IMR-90 (cell line): ENCODE measurements around the gene IRS2. TPM values are rescaled to one million over a fixed set of nuclear protein-coding genes. Genes with fewer than 3 reads are reported as not detected.

Source experiments
- ATAC-seq: fragments of 200-7000 bp; cut with Tn5 transposase; 2 replicates; pipeline ENCODE4 v1.9.1; 2020; ENCODE audit warnings: low read depth, mild to moderate bottlenecking, moderate library complexity
- BruUV-seq: library from RNA; stranded (reverse); fragments of 400-500 nt; replicated peaks from 2 replicates; lab custom pipeline; 2021; lab: Mats Ljungman, UMichigan
- CTCF ChIA-PET: fragments of 300-600 bp; formaldehyde crosslinking; extraction: SDS; loops from one replicate; lab custom pipeline; 2021; ENCODE audit warnings: antibody characterized with exemption; lab: Yijun Ruan, JAX
- POLR2A ChIA-PET: fragments of 300-600 bp; sonication (Branson Sonifier 250); formaldehyde crosslinking; loops from one replicate; lab custom pipeline; 2022; ENCODE audit warnings: antibody characterized with exemption; ENCODE audit not compliant: unreplicated experiment; lab: Charles Lee
- DNase-seq: peaks from one replicate; pipeline ENCODE4 v3.0.0; 2013
- H2AFZ ChIP-seq: replicated peaks from 2 replicates; pipeline ENCODE3; 2013; ENCODE audit warnings: low read length, mild to moderate bottlenecking; ENCODE audit not compliant: poor library complexity
- H2AK5ac ChIP-seq: 2 replicates; pipeline ENCODE4 v1.6.1; 2013; ENCODE audit warnings: low read depth, low read length, inconsistent platforms
- H2AK9ac ChIP-seq: replicated peaks from 2 replicates; pipeline ENCODE3; 2013; ENCODE audit warnings: mild to moderate bottlenecking, low read depth, low read length, moderate library complexity; ENCODE audit not compliant: poor library complexity
- H2BK120ac ChIP-seq: 2 replicates; pipeline ENCODE4 v1.6.1; 2013; ENCODE audit warnings: low read depth, low read length, inconsistent platforms
- H2BK15ac ChIP-seq: 3 replicates; pipeline ENCODE4 v1.6.1; 2013; ENCODE audit warnings: low read depth, low read length, inconsistent platforms
- H2BK20ac ChIP-seq: 2 replicates; pipeline ENCODE4 v1.6.1; 2013; ENCODE audit warnings: low read depth, mild to moderate bottlenecking, inconsistent platforms, low read length, moderate library complexity
- H2BK5ac ChIP-seq: 2 replicates; pipeline ENCODE4 v1.6.1; 2013; ENCODE audit warnings: mild to moderate bottlenecking, low read depth, low read length, inconsistent platforms; ENCODE audit not compliant: poor library complexity, severe bottlenecking
- H3K14ac ChIP-seq: replicated peaks from 2 replicates; pipeline ENCODE4 v1.6.1; 2013; ENCODE audit warnings: low read depth, low read length, inconsistent platforms
- H3K18ac ChIP-seq: 2 replicates; pipeline ENCODE4 v1.6.1; 2013; ENCODE audit warnings: low read depth, low read length, control low read depth
- H3K23ac ChIP-seq: 2 replicates; pipeline ENCODE4 v1.6.1; 2013; ENCODE audit warnings: low read depth, low read length, inconsistent platforms
- H3K27ac ChIP-seq: 2 replicates; pipeline ENCODE4 v1.5.1; 2013; ENCODE audit warnings: mild to moderate bottlenecking, control low read depth, low read length; ENCODE audit not compliant: insufficient read depth
- H3K27me3 ChIP-seq: 2 replicates; pipeline ENCODE4 v1.6.1; 2013; ENCODE audit warnings: low read length; ENCODE audit not compliant: control insufficient read depth, insufficient read depth
- H3K36me3 ChIP-seq: 2 replicates; pipeline ENCODE4 v1.6.1; 2013; ENCODE audit warnings: low read length, mixed read lengths; ENCODE audit not compliant: control insufficient read depth, insufficient read depth
- H3K4ac ChIP-seq: 2 replicates; pipeline ENCODE4 v1.6.1; 2013; ENCODE audit warnings: low read depth, low read length, inconsistent platforms
- H3K4me1 ChIP-seq: 2 replicates; pipeline ENCODE4 v1.6.1; 2013; ENCODE audit warnings: low read length, mixed read lengths; ENCODE audit not compliant: control insufficient read depth, insufficient read depth
- H3K4me2 ChIP-seq: 2 replicates; pipeline ENCODE4 v1.6.1; 2013; ENCODE audit warnings: low read depth, mild to moderate bottlenecking, control low read depth, low read length, moderate library complexity
- H3K4me3 ChIP-seq: 2 replicates; pipeline ENCODE4 v1.5.1; 2013; ENCODE audit warnings: low read depth, mild to moderate bottlenecking, control low read depth, low read length, moderate library complexity; ENCODE audit not compliant: insufficient read depth
- H3K56ac ChIP-seq: 2 replicates; pipeline ENCODE4 v1.6.1; 2013; ENCODE audit warnings: low read length, inconsistent platforms; ENCODE audit not compliant: insufficient read depth; ENCODE audit errors: extremely low read depth
- H3K79me1 ChIP-seq, 2 experiments: 2 replicates each; pipeline ENCODE4 v1.6.1; 2013; ENCODE audit warnings: low read length in 2 of 2, inconsistent platforms in 1 of 2, low read depth in 1 of 2
- H3K9ac ChIP-seq: 2 replicates; pipeline ENCODE4 v1.6.1; 2013; ENCODE audit warnings: low read depth, low read length, control low read depth
- H3K9me1 ChIP-seq: 2 replicates; pipeline ENCODE4 v1.6.1; 2013; ENCODE audit warnings: low read length, inconsistent platforms; ENCODE audit not compliant: insufficient read depth
- H3K9me3 ChIP-seq: 2 replicates; pipeline ENCODE4 v1.6.1; 2013; ENCODE audit warnings: low read length; ENCODE audit not compliant: control insufficient read depth, insufficient read depth
- H4K20me1 ChIP-seq: 2 replicates; pipeline ENCODE4 v1.6.1; 2013; ENCODE audit warnings: low read length, inconsistent platforms; ENCODE audit not compliant: insufficient read depth
- H4K5ac ChIP-seq: 2 replicates; pipeline ENCODE4 v1.6.1; 2013; ENCODE audit warnings: mild to moderate bottlenecking, low read depth, low read length, control low read depth
- H4K8ac ChIP-seq, 2 experiments: 2 replicates each; pipeline ENCODE4 v1.6.1; 2013; ENCODE audit warnings: low read depth in 2 of 2, low read length in 2 of 2, control low read depth in 1 of 2, inconsistent platforms in 1 of 2
- H4K91ac ChIP-seq: 2 replicates; pipeline ENCODE4 v1.6.1; 2013; ENCODE audit warnings: low read depth, low read length, inconsistent platforms; ENCODE audit not compliant: insufficient read depth
- BHLHE40 ChIP-seq: fragments of 150-350 bp; IDR thresholded peaks from 2 replicates; pipeline ENCODE4 v1.6.1; 2016; ENCODE audit warnings: mild to moderate bottlenecking, low read depth, low read length
- CEBPB ChIP-seq: IDR thresholded peaks from 2 replicates; pipeline ENCODE4 v1.6.1; 2012; ENCODE audit warnings: low read depth, low read length, improper control_type of control experiment
- CHD1 ChIP-seq: IDR thresholded peaks from 2 replicates; pipeline ENCODE4 v1.6.1; 2012; ENCODE audit warnings: low read depth, low read length, improper control_type of control experiment
- CTCF ChIP-seq: conservative IDR thresholded peaks from 2 replicates; pipeline ENCODE4 v1.5.1; 2012; ENCODE audit warnings: mild to moderate bottlenecking, low read depth, low read length, improper control_type of control experiment
- FOS ChIP-seq: fragments of 150-350 bp; IDR thresholded peaks from 2 replicates; pipeline ENCODE4 v1.6.1; 2016; ENCODE audit warnings: low read depth, low read length
- MAFK ChIP-seq: IDR thresholded peaks from 2 replicates; pipeline ENCODE4 v1.6.1; 2012; ENCODE audit warnings: low read depth, low read length, improper control_type of control experiment
- MAZ ChIP-seq: IDR thresholded peaks from 2 replicates; pipeline ENCODE4 v1.6.1; 2012; ENCODE audit warnings: low read depth, mild to moderate bottlenecking, low read length, improper control_type of control experiment, moderate library complexity, borderline replicate concordance
- MXI1 ChIP-seq: IDR thresholded peaks from 2 replicates; pipeline ENCODE4 v1.6.1; 2012; ENCODE audit warnings: low read depth, mild to moderate bottlenecking, low read length, moderate library complexity, borderline replicate concordance
- NFE2L2 ChIP-seq: fragments of 150-350 bp; IDR thresholded peaks from 2 replicates; pipeline ENCODE4 v1.6.1; 2016; ENCODE audit warnings: low read depth, mild to moderate bottlenecking, low read length
- POLR2A ChIP-seq: IDR thresholded peaks from 2 replicates; pipeline ENCODE4 v1.6.1; 2012; ENCODE audit warnings: mild to moderate bottlenecking, low read depth, low read length
- RAD21 ChIP-seq: IDR thresholded peaks from 2 replicates; pipeline ENCODE4 v1.6.1; 2012; ENCODE audit warnings: low read length, improper control_type of control experiment
- RCOR1 ChIP-seq: IDR thresholded peaks from 2 replicates; pipeline ENCODE4 v1.6.1; 2012; ENCODE audit warnings: mild to moderate bottlenecking, low read length, improper control_type of control experiment; ENCODE audit not compliant: insufficient replicate concordance
- RFX5 ChIP-seq: IDR thresholded peaks from 2 replicates; pipeline ENCODE4 v1.8.0; 2012; ENCODE audit warnings: low read depth, mild to moderate bottlenecking, low read length, moderate library complexity
- SMC3 ChIP-seq: fragments of 150-350 bp; IDR thresholded peaks from 2 replicates; pipeline ENCODE4 v1.6.1; 2016; ENCODE audit warnings: low read depth, mild to moderate bottlenecking, antibody characterized with exemption, low read length, moderate library complexity
- USF2 ChIP-seq: fragments of 150-350 bp; IDR thresholded peaks from 2 replicates; pipeline ENCODE4 v1.6.1; 2017; ENCODE audit warnings: mild to moderate bottlenecking, antibody characterized with exemption, low read length, low read depth
- WGBS, 2 experiments: methylation state at CpG; one replicate each; pipeline versions ENCODE4 v1.1.5 to v1.1.7; 2013; ENCODE audit warnings: missing lambda C conversion rate in 2 of 2; ENCODE audit not compliant: insufficient read length in 1 of 2; ENCODE audit errors: extremely low coverage in 2 of 2; 5-methylcytosine and 5-hydroxymethylcytosine counted together
- dilution Hi-C: fragments of 300-500 bp; cut with HindIII; formaldehyde crosslinking; loops from one replicate; pipeline ENCODE4 v1.14.3; 2018; ENCODE audit warnings: low sequenced_read_pairs; ENCODE audit not compliant: unreplicated experiment
- in situ Hi-C: fragments of 300-500 bp; cut with MboI; formaldehyde crosslinking; loops from 3 replicates; pipeline ENCODE4 v1.14.3; 2019; ENCODE audit warnings: low sequenced_read_pairs, inconsistent platforms, mixed read lengths
- intact Hi-C: fragments of 100-400 bp; cut with micrococcal nuclease; formaldehyde crosslinking; loops from 2 replicates; pipeline ENCODE4 v1.10.0; 2022
- polyA plus RNA-seq, 3 experiments: library from polyadenylated mRNA; depleted of rRNA; stranded (reverse); fragments of >200 nt; gene quantifications; 2 replicates each; pipeline ENCODE4 v1.2.3, GENCODE V29; 2012; ENCODE audit warnings: low replicate concordance in 1 of 3
- total RNA-seq: library from RNA; depleted of rRNA; stranded (reverse); fragments of >200 nt; gene quantifications from 2 replicates; pipeline ENCODE4 v1.2.3, GENCODE V29; 2012

IRS2 gene
- total and polyA plus RNA-seq, 2 of the 4 experiments (the other 2 are of a cell fraction) = 0.36 to 1.4 TPM

- Histone ChIP-seq H3K23ac (no peak overlapping the region), H3K9ac (no peak overlapping the region), H3K9me1 (peaks cover 10% of the 10 kb centered on the region; the same call in 1 of the 2 replicates), H4K8ac (peak overlapping the region in 1 of 2 experiments; percentile 45; a peak in 1 of 4 replicates), H3K4ac (0 out of 2 replicates have a peak overlapping the region, but pooled peaks have one; percentile 34), H4K5ac (no peak overlapping the region), H3K4me1 (peaks cover 1% of the 10 kb centered on the region), H3K27ac (no peak overlapping the region), H3K4me3 (no peak overlapping the region; the same call in 1 of the 2 replicates), H3K27me3 (peaks cover 4% of the 10 kb centered on the region; the same call in 1 of the 2 replicates), H4K91ac (no peak overlapping the region), H3K14ac (0 out of 2 replicates have a peak overlapping the region, but pooled peaks have one; percentile 61), H2BK15ac (no peak overlapping the region), H2AK5ac (no peak overlapping the region), H3K79me1 (no peaks in the 10 kb centered on the region), H2BK5ac (no peak overlapping the region), H3K4me2 (peak overlapping the region; percentile 39), H2AFZ (peak overlapping the region; percentile 34), H3K9me3 (no peaks in the 10 kb centered on the region), H2BK20ac (no peak overlapping the region), H3K36me3 (no peaks in the 10 kb centered on the region), H3K56ac (no peak overlapping the region), H2BK120ac (0 out of 2 replicates have a peak overlapping the region, but pooled peaks have one; percentile 3), H4K20me1 (no peaks in the 10 kb centered on the region), H3K18ac (peak overlapping the region; percentile 26; the same call in 1 of the 2 replicates), H2AK9ac (no peak overlapping the region)
- peak; percentile 44 for ATAC-seq
- intact Hi-C loops = no loop called here
- ChIA-PET CTCF (interaction anchor here (0.6 kb wide), 2 partner anchors 84 to 885 kb away, joined by 3 read pairs; no protein-coding TSS in a partner anchor), POLR2A (no interaction called here)
- peak; percentile 38 for DNase-seq
- in situ Hi-C loops = no loop called here
- dilution Hi-C loops = no loop called here
- BruUV-seq = no TSS peak
- WGBS, 2 experiments = no CpG with 5 or more reads among the region's 16 CpGs
- TF ChIP-seq RAD21 (no peak), POLR2A (no peak), CEBPB (no peak), CHD1 (no peak), FOS (no peak), USF2 (no peak), MXI1 (no peak), MAZ (no peak), MAFK (no peak), NFE2L2 (no peak), RFX5 (no peak), BHLHE40 (no peak), CTCF (no peak), SMC3 (no peak), RCOR1 (no peak)
Measured at GRCh38 chr13:109834973-109835720, 48.8 kb upstream of the IRS2 start.
